Uterus (tissue), 4 donors: ENCODE measurements around the gene MAP1B. TPM values are rescaled to one million over a fixed set of nuclear protein-coding genes. Genes with fewer than 3 reads are reported as not detected.

ENCODE experiments used
- DNase-seq, 2 donors: peaks; one replicate each; pipeline ENCODE4 v3.0.0-alpha.2; 2019 to 2020
- H3K27ac ChIP-seq, 2 donors: fragments of 200-600 bp; sonication (generic); 1 replicate in 1 of 2; 2 replicates in 1 of 2; pipeline ENCODE4 v1.5.1; 2016 to 2018
- H3K27me3 ChIP-seq, 2 donors: fragments of 200-600 bp; sonication (generic); one replicate each; pipeline ENCODE4 v1.5.1; 2018 to 2019; ENCODE audit warnings: control low read depth in 1 of 2
- H3K36me3 ChIP-seq, 2 donors: fragments of 200-600 bp; sonication (generic); one replicate each; pipeline ENCODE4 v1.5.1; 2019; ENCODE audit warnings: control low read depth in 1 of 2
- H3K4me1 ChIP-seq, 2 donors: fragments of 200-600 bp; sonication (generic); one replicate each; pipeline ENCODE4 v1.5.1; 2018 to 2019; ENCODE audit warnings: control low read depth in 1 of 2
- H3K4me3 ChIP-seq, 2 donors: fragments of 200-600 bp; sonication (generic); 1 replicate in 1 of 2; 2 replicates in 1 of 2; pipeline ENCODE4 v1.5.1; 2018 to 2019; ENCODE audit warnings: mild to moderate bottlenecking in 1 of 2
- H3K9me3 ChIP-seq, 2 donors: fragments of 200-600 bp; sonication (generic); one replicate each; pipeline ENCODE4 v1.5.1; 2019; ENCODE audit warnings: control low read depth in 1 of 2
- CTCF ChIP-seq, 4 experiments: fragments of 200-600 bp in 2 of 4; fragments of 450-650 bp in 2 of 4; sonication (generic) in 2 of 4; IDR thresholded peaks; one replicate each; pipeline ENCODE4 v1.5.1; 2016 to 2019; ENCODE audit warnings: antibody characterized with exemption in 4 of 4, mild to moderate bottlenecking in 2 of 4, moderate library complexity in 1 of 4
- POLR2A ChIP-seq, 2 donors: fragments of 450-650 bp; IDR thresholded peaks; one replicate each; pipeline ENCODE4 v1.6.1; 2016; ENCODE audit warnings: antibody characterized with exemption in 2 of 2, mild to moderate bottlenecking in 1 of 2, moderate library complexity in 1 of 2
- intact Hi-C: fragments of 100-400 bp; cut with DNase I; formaldehyde crosslinking; loops from one replicate; pipeline ENCODE4 v1.15.1; 2023; ENCODE audit warnings: low total_unique reads
- total RNA-seq, 4 donors: library from RNA; depleted of rRNA in 3 of 4; stranded (reverse); fragments of >200 nt in 3 of 4; gene quantifications; one replicate each; pipeline versions ENCODE4 v1.1.0 to v1.2.4, GENCODE V29; 2014 to 2023
- donor health status: DM: yes; HTN: yes; CAD: no.

Gene MAP1B
- total RNA-seq, 4 donors from 2014 or later, result 92.0 to 212 (median 132) TPM

GRCh38 chr5:72122602-72123001 lies 15.3 kb downstream of the MAP1B start:
- DNase-seq, result no peak
- Histone ChIP-seq H3K27ac (no peak overlapping the region), H3K4me1 (no peaks in the 10 kb centered on the region), H3K36me3 (no peaks in the 10 kb centered on the region), H3K4me3 (no peak overlapping the region), H3K9me3 (no peaks in the 10 kb centered on the region), H3K27me3 (no peaks in the 10 kb centered on the region)
- intact Hi-C loops, result no loop called here
- TF ChIP-seq CTCF (IDR thresholded peaks at IDR 0.05), result no peak
- no peak for TF ChIP-seq POLR2A (IDR thresholded peaks at IDR 0.05)

- intact Hi-C loops, result no loop called here
- TF ChIP-seq POLR2A (IDR thresholded peaks at IDR 0.05) (no peak), CTCF (IDR thresholded peaks at IDR 0.05) (no peak)
Observed at GRCh38 chr5:72123764-72124376, 16.6 kb downstream of the MAP1B start.

GRCh38 chr5:72125271-72125940 lies 18.1 kb downstream of the MAP1B start:
- Histone ChIP-seq H3K9me3 (no peaks in the 10 kb centered on the region), H3K4me3 (no peak overlapping the region), H3K27me3 (no peaks in the 10 kb centered on the region), H3K27ac (no peak overlapping the region), H3K36me3 (no peaks in the 10 kb centered on the region), H3K4me1 (peaks cover 0 to 4% of the 10 kb centered on the region in 2 donors)
- TF ChIP-seq POLR2A (IDR thresholded peaks at IDR 0.05) (no peak), CTCF (IDR thresholded peaks at IDR 0.05) (no peak)
- DNase-seq, result no peak
- intact Hi-C loops, result no loop called here

More at GRCh38 chr5:72123764-72124376, 16.6 kb downstream of the MAP1B start:
- Histone ChIP-seq H3K27me3 (no peaks in the 10 kb centered on the region), H3K9me3 (no peaks in the 10 kb centered on the region), H3K4me1 (no peaks in the 10 kb centered on the region), H3K4me3 (no peak overlapping the region), H3K27ac (no peak overlapping the region), H3K36me3 (no peaks in the 10 kb centered on the region)
- no peak for DNase-seq

- no peak for DNase-seq
- no peak overlapping the region for H3K4me3 ChIP-seq
- no peaks in the 10 kb centered on the region for H3K36me3 ChIP-seq
- peaks cover 0 to 5% of the 10 kb centered on the region in 2 donors for H3K4me1 ChIP-seq
- no peak overlapping the region for H3K27ac ChIP-seq
- intact Hi-C loops, result no loop called here
- H3K9me3 ChIP-seq, result no peaks in the 10 kb centered on the region
- no peaks in the 10 kb centered on the region for H3K27me3 ChIP-seq
- TF ChIP-seq CTCF (IDR thresholded peaks at IDR 0.05), result no peak
- no peak for TF ChIP-seq POLR2A (IDR thresholded peaks at IDR 0.05)
Observed at GRCh38 chr5:72125941-72126620, 18.8 kb downstream of the MAP1B start.

GRCh38 chr5:72126796-72127195 lies 19.5 kb downstream of the MAP1B start:
- intact Hi-C loops, result no loop called here
- TF ChIP-seq POLR2A (IDR thresholded peaks at IDR 0.05) (no peak), CTCF (IDR thresholded peaks at IDR 0.05) (no peak)
- Histone ChIP-seq H3K4me3 (no peak overlapping the region), H3K27me3 (no peaks in the 10 kb centered on the region), H3K4me1 (peaks cover 0 to 5% of the 10 kb centered on the region in 2 donors), H3K36me3 (no peaks in the 10 kb centered on the region), H3K27ac (no peak overlapping the region), H3K9me3 (no peaks in the 10 kb centered on the region)
- DNase-seq, result no peak
